SH-SY5Y (cell line): Measurements from ENCODE around the gene N4BP2.

Experiments used
- GATA2 ChIP-seq: IDR thresholded peaks from 2 replicates; pipeline ENCODE4 v1.6.1; 2011; ENCODE audit warnings: mild to moderate bottlenecking, low read depth, low read length
- GATA3 ChIP-seq: IDR thresholded peaks from 2 replicates; pipeline ENCODE4 v1.6.1; 2011; ENCODE audit warnings: low read depth, mild to moderate bottlenecking, low read length, moderate library complexity

- no peak for TF ChIP-seq GATA3
- no peak for TF ChIP-seq GATA2
Measured at GRCh38 chr4:40043786-40044185, 12.9 kb upstream of the N4BP2 start.
